Sigmoid colon (tissue), 4 donors: Measurements from ENCODE around the gene DNAL1.

ENCODE experiments used
- EP300 ChIP-seq, 4 donors: sonication (generic); formaldehyde crosslinking; IDR thresholded peaks; one replicate each; pipeline ENCODE4 v1.6.1; 2017; ENCODE audit warnings: antibody characterized with exemption in 4 of 4
- POLR2A ChIP-seq, 2 donors: fragments of 450-650 bp; IDR thresholded peaks; one replicate each; pipeline ENCODE4 v1.6.1; 2016; ENCODE audit warnings: antibody characterized with exemption in 2 of 2, mild to moderate bottlenecking in 2 of 2, moderate library complexity in 2 of 2
- POLR2AphosphoS5 ChIP-seq, 4 donors: sonication (generic); formaldehyde crosslinking; IDR thresholded peaks; one replicate each; pipeline ENCODE4 v1.6.1; 2017; ENCODE audit warnings: antibody characterized with exemption in 4 of 4
- TF ChIP-seq, protein P1 (sequence below), 4 experiments: fragments of 450-650 bp in 3 of 4; fragments of 200-600 bp in 1 of 4; IDR thresholded peaks; one replicate each; pipeline ENCODE4 v1.5.1; 2016 to 2019; ENCODE audit warnings: antibody characterized with exemption in 4 of 4, mild to moderate bottlenecking in 3 of 4, moderate library complexity in 2 of 4

DNA sequence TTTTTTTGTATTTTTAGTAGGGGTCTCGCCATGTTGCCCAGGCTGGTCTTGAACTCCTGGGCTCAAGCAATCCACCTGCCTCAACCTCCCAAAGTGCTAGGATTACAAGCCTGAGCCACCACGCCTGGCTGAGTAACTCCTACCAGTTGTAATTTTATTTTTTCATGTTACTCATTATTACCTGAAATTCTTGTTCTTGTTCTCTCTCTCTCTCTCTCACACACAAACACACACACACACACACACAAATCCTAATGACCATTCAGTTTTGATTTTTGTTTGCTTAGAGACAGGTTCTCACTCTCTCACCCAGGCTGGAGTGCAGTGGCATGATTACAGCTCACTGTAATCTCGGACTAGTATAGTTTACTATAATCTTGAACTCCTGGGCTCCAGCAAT is 30.2 kb downstream of the DNAL1 start:
- TF ChIP-seq, protein P1, sequence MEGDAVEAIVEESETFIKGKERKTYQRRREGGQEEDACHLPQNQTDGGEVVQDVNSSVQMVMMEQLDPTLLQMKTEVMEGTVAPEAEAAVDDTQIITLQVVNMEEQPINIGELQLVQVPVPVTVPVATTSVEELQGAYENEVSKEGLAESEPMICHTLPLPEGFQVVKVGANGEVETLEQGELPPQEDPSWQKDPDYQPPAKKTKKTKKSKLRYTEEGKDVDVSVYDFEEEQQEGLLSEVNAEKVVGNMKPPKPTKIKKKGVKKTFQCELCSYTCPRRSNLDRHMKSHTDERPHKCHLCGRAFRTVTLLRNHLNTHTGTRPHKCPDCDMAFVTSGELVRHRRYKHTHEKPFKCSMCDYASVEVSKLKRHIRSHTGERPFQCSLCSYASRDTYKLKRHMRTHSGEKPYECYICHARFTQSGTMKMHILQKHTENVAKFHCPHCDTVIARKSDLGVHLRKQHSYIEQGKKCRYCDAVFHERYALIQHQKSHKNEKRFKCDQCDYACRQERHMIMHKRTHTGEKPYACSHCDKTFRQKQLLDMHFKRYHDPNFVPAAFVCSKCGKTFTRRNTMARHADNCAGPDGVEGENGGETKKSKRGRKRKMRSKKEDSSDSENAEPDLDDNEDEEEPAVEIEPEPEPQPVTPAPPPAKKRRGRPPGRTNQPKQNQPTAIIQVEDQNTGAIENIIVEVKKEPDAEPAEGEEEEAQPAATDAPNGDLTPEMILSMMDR (IDR thresholded peaks at IDR 0.05), result no peak
- TF ChIP-seq POLR2A (IDR thresholded peaks at IDR 0.05), result no peak
- TF ChIP-seq POLR2AphosphoS5 (IDR thresholded peaks at IDR 0.05), result no peak
- no peak for TF ChIP-seq EP300 (IDR thresholded peaks at IDR 0.05)
